Activated T-helper 9 cell treated with anti-CD3 and anti-CD28 coated beads, Interleukin-2, amount 50 U/mL, for 16 hours (primary cell): ENCODE results near the gene MYOM3.
A peak's percentile ranks its signal among the peaks of the same experiment; 100 is the strongest.

ENCODE experiments used
- DNase-seq: peaks from one replicate; pipeline ENCODE4 v3.0.0-alpha.2; 2020; ENCODE audit warnings: low read depth

MYOM3 gene

GRCh38 chr1:24111996-24112779 lies at the start of gene MYOM3:
Gene MYOM3, minus strand, starts transcription at chr1:24112135. Its CDS starts 3,499 bp downstream, at chr1:24108636.
- DNase-seq: no peak

DNA sequence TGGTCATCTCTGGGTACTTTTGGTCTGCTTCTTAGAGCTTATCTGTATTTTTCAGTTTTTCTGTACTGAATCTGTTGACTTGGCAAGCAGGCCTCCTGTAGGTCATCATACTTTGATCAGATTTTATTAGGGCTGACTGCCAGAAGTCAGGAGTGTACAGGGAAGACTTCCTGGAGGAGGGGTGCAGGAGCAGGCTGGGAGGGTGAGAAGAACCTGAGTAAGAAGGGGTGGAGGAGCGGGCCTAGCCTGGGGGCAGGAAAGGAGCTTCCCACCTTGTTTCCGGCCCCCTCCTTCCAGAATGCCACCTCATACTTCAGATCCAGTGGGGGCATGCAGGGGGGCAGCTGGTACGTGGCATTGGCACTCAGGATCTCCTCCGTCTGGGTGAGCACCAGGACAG lies 49.3 kb upstream of the MYOM3 start:
- no peak for DNase-seq

DNA sequence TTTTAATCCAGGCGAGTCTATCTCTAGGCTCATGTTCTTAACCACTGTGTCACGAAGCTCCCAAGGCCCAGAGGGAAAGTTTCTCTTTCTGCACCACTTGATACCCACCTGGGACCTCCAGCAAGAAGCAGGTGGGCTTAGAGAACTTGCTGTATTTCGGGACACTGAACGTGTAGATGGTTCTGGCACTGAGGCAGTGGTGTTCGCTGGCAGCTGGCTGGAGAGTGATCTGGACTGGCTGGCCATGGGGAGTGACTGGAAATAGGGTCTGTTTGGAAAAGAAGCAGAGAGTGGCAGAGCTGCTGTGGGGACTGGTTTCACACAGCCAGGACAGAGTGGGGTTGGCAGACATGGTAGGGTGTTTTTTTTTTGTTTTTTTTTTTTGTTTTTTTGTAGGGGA lies 47.4 kb upstream of the MYOM3 start:
- no peak for DNase-seq

- no peak for DNase-seq
Observed at GRCh38 chr1:24157918-24158481, 46.1 kb upstream of the MYOM3 start.

- no peak for DNase-seq
Observed at GRCh38 chr1:24156542-24157260, 44.8 kb upstream of the MYOM3 start.

DNA sequence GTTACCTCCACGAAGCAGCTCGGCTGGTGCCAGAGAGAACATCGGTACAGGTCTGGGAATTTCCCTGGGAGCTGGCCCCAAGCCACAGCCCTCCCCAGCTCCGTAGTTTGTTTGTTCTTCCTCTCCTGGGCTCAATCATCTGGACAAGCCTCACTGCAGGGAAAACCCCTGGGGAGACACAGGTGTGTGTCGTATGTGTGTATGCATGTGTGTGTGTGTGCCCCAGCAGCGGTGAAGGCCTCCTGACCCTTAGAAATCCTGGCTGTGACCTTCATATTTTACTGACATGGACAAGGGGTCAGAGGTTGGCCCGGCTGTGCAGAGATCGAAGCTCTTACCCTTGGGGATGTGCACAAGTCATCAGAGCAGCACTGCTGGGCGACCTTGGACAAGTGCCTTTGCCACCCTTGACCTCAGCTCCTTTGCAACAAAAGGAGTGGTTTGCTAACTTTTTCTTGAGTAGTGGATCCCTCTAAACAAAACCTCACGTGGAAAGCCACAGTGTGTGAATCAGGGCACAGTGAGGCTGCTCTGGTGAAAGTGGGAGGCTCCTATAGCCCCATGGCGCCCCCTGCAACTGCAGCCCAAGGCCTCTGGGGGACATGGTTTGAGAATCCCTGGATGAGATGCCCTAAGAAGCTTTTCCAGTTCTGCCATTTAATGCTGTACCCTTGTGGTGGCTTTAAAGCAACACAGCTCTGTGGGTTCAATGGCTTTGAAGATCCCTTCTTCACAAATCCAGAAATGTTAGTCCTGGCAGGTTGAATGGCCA lies 43.3 kb upstream of the MYOM3 start:
- no peak for DNase-seq

DNA sequence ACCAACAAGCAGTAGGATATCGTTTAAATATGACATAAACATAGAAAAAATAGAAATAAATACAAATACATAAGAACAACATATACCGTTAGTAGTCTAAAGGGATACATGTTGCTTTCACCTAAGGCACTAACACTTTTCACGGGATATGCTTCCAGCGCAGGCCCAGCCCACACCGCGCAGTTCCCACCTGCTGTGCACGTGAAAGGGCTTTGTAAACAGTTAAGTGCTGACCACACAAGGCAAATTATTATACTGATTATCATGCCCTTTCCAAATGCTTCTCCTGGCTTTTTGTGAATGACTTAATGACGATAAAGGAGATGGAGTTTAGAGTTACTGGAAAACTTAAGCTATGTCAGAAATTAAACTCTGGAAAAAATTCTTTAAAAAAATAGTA lies 42.3 kb upstream of the MYOM3 start:
- DNase-seq: no peak

GRCh38 chr1:24152631-24153494 lies 40.9 kb upstream of the MYOM3 start:
- DNase-seq: no peak

GRCh38 chr1:24151175-24151533 lies 39.2 kb upstream of the MYOM3 start:
- DNase-seq: no peak

DNA sequence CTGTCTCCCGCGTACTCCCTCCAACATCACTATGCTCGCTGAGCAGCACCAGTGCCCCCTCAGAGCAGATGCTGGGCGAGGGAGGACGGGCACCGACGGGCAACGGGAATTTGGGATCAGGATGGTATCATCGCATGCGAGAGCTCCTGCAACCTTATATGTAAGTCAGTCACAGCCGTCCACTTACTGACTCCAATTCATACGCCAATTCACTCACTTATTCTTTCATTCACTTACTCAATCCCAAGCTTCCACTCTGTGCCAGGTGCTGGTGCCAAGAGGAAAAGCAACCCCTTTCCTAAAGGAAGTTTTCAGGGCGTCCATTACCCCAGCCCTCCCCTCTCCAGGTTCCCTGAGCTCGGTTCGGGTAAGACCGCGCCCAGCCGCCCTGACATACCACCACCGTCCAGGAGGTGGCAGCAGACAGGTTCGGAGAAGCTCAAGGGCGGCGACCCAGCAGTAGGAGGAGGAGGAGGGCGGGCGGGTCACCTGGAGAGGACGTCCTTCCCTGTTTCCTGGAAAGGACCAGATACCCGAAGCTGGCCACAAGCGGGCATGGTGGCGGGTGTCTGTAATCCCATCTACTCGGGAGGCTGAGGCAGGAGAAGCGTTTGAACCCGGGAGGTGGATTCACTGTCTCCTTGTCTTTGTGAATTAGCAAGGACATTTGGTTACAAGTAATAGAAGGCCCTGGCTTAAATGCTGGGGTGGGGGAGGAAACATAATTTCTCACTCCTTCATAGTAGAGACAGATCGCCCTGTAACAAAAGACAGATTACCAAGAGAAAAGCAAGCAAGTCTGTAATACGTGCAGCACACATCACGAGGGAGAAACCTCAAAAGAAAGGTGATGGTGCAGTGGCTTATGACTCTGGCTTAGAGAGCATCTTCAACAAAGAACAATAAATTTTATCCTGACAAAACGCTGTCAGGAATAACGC lies 38.6 kb upstream of the MYOM3 start:
- DNase-seq: peak; percentile 81

GRCh38 chr1:24149866-24150233 lies 37.9 kb upstream of the MYOM3 start:
- peak; percentile 17 for DNase-seq

DNA sequence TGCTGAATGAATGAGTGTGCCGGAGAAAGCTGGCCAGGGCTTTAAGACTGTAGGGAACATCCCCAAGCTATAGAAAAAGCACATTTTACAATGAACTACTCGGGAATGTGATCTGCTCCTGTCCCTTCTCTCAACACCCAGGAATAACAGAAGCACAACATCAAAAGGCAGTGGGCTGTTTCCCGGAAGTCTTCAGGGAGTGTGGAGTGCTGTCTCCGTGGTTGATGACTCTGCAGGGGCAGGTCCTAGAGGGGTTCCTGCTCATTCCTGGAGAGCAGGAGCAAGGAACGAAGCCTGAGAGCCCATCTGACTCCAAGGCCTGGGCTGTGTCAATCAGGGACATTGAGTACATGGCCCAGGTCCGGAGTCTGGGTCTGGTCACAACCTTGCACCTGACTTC lies 35.9 kb upstream of the MYOM3 start:
- DNase-seq: no peak

- DNase-seq: no peak
Observed at GRCh38 chr1:24147194-24147593, 35.3 kb upstream of the MYOM3 start.

DNA sequence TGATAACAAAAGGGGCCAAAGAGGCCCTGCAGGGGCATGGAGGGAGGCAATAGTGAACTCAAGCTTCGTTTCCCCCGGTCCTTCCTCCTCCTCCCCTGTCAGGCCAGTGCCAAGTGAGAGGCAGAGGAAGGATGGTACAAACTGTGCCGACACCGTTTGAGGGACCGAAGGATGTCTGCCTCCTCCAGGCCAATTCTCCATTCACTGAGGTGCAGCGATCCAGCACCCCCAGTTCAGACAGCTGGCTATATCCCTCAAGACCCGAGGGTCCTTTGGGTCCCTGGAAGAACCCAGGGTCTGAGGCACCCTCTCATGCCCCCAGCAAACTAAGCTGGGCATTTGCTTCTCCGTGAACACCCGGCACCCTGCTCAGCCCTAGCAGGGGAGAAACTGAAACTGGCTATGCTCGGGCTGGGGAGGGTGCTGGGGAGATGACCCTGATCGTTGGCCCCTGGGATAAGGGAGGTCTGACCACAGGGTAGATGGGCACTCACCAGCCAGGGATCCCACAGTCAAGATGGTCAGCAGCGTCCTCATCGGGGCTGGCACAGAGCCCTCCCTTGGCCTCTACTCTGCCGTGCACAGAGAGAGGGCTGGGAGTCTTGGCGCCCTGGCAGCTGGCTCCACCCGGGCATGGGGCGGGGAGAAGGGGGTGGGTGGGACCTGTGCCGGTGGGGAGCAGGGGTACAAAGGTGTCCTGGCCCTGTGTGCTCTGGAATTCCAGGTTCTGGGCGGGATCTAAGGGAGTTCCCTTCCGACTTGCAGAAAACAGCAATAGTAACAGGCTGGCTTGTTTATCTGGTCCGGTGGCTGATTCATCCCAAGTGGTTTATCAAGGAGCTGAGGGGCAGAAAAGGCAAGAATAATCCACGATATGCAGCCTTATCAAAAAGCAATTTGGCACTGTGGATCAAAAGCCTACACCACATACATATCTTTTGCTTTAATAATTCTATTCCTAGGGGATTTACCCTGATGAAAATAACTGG lies 30.9 kb upstream of the MYOM3 start, which contains the start of gene IL22RA1:
IL22RA1 (minus strand) TSS at position 595 of the 989 bp plus-strand sequence; CDS start at position 537, 58 bp downstream.
- no peak for DNase-seq

GRCh38 chr1:24141311-24141997 lies 29.5 kb upstream of the MYOM3 start:
- no peak for DNase-seq

- no peak for DNase-seq
Observed at GRCh38 chr1:24140741-24141181, 28.8 kb upstream of the MYOM3 start.

DNA sequence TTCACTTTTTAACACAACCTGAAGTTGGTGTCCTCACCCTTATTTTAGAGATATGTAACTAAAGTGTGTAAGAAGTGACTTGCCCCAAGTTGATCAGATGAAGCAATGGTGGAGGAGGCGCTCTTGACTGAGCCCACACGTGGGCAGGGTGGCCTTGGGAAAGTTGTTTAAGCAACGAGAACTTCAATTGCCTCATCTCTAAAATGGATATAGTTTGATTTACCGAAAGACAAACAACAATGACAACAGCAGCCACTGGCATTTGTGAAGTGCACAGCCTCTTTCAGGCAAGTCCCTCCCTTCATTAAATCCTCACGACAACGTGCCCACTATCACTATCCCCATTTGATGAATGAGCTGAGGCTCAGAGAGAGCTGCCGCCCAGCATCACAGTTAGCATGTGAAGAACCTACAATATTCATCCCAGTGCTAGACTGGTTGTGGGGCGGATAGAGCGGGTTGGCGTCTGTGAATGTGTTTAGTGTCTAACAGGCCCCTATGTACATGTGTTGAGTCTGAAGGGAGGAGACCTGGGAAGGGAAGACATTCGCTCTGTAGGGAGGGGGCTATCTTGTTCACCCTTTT lies 28.0 kb upstream of the MYOM3 start:
- no peak for DNase-seq

DNA sequence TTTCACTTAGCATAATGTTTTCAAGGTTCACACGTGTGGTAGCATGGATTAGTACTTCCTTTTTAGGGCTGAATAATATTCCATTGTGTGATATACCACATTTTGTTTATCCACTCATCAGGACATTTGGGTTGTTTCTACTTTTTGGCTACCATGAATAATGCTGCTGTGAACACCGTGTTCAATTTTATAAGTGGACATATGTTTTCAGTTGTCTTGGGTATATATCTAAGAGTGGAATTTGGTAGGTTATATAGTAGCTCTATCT lies 27.2 kb upstream of the MYOM3 start:
- DNase-seq: no peak
